Gastrocnemius medialis (tissue), 4 donors: Measurements from ENCODE around the gene TRIM47. TPM values are rescaled to one million over a fixed set of nuclear protein-coding genes. Genes with fewer than 3 reads are reported as not detected.
A peak's percentile ranks its signal among the peaks of the same experiment; 100 is the strongest.

ENCODE experiments used
- ATAC-seq, 2 donors: fragments of 150-250 bp; one replicate each; pipeline ENCODE4 v1.9.1; 2016
- DNase-seq, 2 donors: peaks; one replicate each; pipeline ENCODE4 v3.0.0-alpha.2; 2019
- H3K27ac ChIP-seq, 4 donors: fragments of 200-600 bp; sonication (generic); 1 replicate in 1 of 4; 2 replicates in 3 of 4; pipeline ENCODE4 v1.5.1; 2016 to 2018; ENCODE audit warnings: mild to moderate bottlenecking in 2 of 4, moderate library complexity in 1 of 4
- H3K27me3 ChIP-seq, 3 donors: fragments of 200-600 bp; sonication (generic) in 2 of 3; 1 replicate in 1 of 3; 2 replicates in 2 of 3; pipeline versions ENCODE4 v1.5.1 to v1.6.0; 2016 to 2019; ENCODE audit warnings: mild to moderate bottlenecking in 1 of 3, moderate library complexity in 1 of 3
- H3K36me3 ChIP-seq, 2 donors: fragments of 200-600 bp; sonication (generic) in 1 of 2; one replicate each; pipeline ENCODE4 v1.5.1; 2017 to 2018
- H3K4me1 ChIP-seq, 2 donors: fragments of 200-600 bp; sonication (generic) in 1 of 2; one replicate each; pipeline ENCODE4 v1.5.1; 2016 to 2017; ENCODE audit warnings: mild to moderate bottlenecking in 2 of 2
- H3K4me3 ChIP-seq, 4 donors: fragments of 200-600 bp; sonication (generic) in 3 of 4; 1 replicate in 1 of 4; 2 replicates in 3 of 4; pipeline ENCODE4 v1.5.1; 2016 to 2019; ENCODE audit warnings: mild to moderate bottlenecking in 2 of 4
- H3K9me3 ChIP-seq, 3 donors: fragments of 200-600 bp; sonication (generic) in 2 of 3; 1 replicate in 1 of 3; 2 replicates in 2 of 3; pipeline ENCODE4 v1.5.1; 2016 to 2019
- POLR2A ChIP-seq, 2 donors: fragments of 450-650 bp; IDR thresholded peaks; one replicate each; pipeline ENCODE4 v1.6.1; 2017; ENCODE audit warnings: antibody characterized with exemption in 2 of 2, mild to moderate bottlenecking in 2 of 2, moderate library complexity in 2 of 2
- in situ Hi-C, 4 donors: fragments of 200-750 bp; cut with MboI; loops; one replicate each; pipeline versions ENCODE4 v1.15.0 to v1.8.0; 2017; ENCODE audit warnings: low sequenced_read_pairs in 4 of 4
- intact Hi-C: fragments of 100-400 bp; cut with DNase I; formaldehyde crosslinking; loops from one replicate; pipeline ENCODE4 v1.15.1; 2023; ENCODE audit warnings: low total_unique reads
- total RNA-seq, 4 donors: library from RNA; depleted of rRNA; stranded (reverse); fragments of >200 nt; gene quantifications; one replicate each; pipeline versions ENCODE4 v1.1.0 to v1.2.3, GENCODE V29; 2016
- TF ChIP-seq, protein P1 (sequence below), 5 experiments: fragments of 450-650 bp in 3 of 5; fragments of 200-600 bp in 2 of 5; sonication (generic) in 2 of 5; IDR thresholded peaks in 4 of 5; conservative IDR thresholded peaks in 1 of 5; 1 replicate in 4 of 5; 2 replicates in 1 of 5; pipeline ENCODE4 v1.5.1; 2016 to 2019; ENCODE audit warnings: antibody characterized with exemption in 5 of 5, mild to moderate bottlenecking in 3 of 5, moderate library complexity in 3 of 5

The TRIM47 gene
- total RNA-seq, 4 donors from 2014 or later = 9.5 to 18.4 (median 15.5) TPM

DNA sequence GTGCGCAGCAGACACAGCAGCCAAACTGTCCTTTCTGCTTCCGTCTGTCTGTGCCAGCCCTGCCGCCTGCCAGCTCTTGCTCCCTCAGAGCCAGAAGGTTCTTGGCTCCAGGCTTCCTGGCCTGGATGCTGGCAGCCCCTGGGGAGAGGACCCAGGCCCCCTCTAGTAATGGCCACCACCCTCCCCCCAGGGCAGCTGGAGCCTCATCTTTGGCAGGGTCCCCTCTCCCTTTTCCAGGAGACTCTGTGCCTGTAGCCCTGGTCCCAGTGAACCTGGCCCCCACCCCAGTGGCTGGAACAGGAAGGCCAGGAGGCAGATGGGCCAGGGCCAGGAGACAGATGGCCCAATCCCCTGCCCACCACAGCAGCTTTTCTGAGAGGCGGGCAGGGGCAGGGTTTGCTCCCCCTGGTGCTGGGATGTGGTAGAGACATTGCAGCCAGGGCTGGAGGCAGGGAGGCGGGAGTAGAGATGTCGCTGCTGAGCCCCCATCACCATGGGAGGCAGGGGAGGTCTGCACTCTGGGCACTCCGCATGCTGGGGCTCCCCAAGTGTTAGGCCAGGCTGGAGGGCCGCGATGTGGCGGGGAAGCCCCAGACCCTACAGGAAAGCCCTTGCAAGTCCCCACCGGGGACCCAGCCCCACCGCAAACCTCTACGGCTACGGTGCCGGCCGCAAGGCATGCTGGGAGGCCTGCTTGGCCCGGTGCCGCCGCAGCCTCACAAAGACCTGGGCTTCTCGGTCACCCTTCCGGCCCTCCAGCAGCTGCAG, 50.9 kb downstream of the TRIM47 start:
- in situ Hi-C loops = no loop called here
- no peak for TF ChIP-seq POLR2A (IDR thresholded peaks at IDR 0.05)
- TF ChIP-seq, protein P1, sequence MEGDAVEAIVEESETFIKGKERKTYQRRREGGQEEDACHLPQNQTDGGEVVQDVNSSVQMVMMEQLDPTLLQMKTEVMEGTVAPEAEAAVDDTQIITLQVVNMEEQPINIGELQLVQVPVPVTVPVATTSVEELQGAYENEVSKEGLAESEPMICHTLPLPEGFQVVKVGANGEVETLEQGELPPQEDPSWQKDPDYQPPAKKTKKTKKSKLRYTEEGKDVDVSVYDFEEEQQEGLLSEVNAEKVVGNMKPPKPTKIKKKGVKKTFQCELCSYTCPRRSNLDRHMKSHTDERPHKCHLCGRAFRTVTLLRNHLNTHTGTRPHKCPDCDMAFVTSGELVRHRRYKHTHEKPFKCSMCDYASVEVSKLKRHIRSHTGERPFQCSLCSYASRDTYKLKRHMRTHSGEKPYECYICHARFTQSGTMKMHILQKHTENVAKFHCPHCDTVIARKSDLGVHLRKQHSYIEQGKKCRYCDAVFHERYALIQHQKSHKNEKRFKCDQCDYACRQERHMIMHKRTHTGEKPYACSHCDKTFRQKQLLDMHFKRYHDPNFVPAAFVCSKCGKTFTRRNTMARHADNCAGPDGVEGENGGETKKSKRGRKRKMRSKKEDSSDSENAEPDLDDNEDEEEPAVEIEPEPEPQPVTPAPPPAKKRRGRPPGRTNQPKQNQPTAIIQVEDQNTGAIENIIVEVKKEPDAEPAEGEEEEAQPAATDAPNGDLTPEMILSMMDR (IDR thresholded peaks at IDR 0.05 in 4 of 5, conservative IDR thresholded peaks at IDR 0.05 in 1 of 5) = peak; percentile 64 to 79 (median 76)
- intact Hi-C loops = loop anchor here (2.0 to 5.0 kb wide), 2 partner anchors 35 to 63 kb away; partner anchors contain the start of gene GALK1
- Histone ChIP-seq H3K36me3 (peaks cover 0 to 41% of the 10 kb centered on the region in 2 donors), H3K4me3 (peak overlapping the region; percentile 16 to 51 (median 44)), H3K27ac (peak overlapping the region; percentile 74 to 77 (median 76)), H3K4me1 (peaks cover 15 to 17% of the 10 kb centered on the region in 2 donors), H3K27me3 (no peaks in the 10 kb centered on the region), H3K9me3 (no peaks in the 10 kb centered on the region)
- peak in 1 of 2 donors; percentile 66 for DNase-seq
- peak; percentile 42 to 78 for ATAC-seq

DNA sequence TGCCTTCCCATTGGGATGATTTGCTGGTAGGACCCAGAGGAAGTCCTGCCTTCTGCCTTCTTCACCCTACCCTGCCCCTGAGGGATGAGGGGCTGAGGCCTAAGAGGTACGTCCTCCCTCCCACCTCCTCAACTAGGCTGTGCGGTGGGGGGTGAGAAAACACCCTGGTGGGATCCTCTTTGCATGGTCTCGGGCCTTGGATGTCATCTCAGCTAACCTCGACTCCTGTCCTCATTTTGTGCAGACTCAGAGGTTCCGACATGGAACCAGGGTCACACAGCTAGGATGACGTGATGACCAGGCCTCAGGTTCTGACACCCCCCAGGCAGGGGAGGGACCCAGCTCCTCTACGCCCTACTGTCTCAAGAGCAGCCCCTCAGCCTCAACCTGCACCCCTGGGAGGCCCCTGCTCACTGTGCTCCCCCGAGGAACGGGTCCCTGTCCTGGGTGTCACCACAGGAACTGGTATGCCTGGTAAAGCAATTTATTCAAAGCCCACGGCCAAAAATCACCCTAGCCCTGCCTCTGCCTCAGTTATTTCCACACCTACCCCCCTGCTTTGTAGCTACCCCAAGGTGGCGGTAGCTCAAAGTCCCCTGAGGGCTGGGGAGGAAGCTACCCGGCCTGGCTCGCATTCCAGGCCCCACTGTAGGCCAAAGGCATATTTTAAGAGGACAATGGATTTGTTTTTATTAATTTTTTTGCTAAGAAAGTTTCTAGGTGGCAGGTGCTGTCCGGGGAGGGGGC, 51.6 kb downstream of the TRIM47 start:
- ATAC-seq = peak in 1 of 2 donors; percentile 6
- in situ Hi-C loops = no loop called here

DNA sequence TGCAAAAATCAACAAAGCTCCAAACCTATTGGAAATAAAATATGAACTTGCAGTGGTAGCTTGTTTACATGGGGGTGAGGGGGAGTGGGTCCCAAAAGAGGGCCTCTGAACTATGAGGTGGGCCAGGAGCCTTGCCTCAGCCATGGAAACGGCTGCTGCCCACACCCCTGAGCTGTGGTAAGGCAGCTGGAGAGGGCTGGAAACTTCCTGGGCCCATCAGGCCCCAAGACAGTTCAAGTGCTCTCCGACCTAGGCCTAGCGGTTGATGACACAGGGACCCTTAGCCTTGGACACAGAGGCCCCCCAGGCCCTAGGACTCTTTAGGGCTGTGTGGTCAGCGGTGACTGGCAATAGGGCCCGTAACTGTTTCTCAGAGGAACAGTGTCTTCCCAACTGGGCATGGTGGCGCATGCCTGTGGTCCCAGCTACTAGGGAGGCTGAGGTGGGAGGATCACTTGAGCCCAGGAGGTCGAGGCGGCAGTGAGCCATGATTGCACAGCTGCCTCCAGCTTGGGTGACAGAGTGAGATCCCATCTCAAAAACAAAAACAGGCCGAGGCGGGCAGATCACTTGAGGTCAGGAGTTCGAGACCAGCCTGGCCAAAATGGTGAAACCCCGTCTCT, 52.5 kb downstream of the TRIM47 start:
- Histone ChIP-seq H3K27me3 (no peaks in the 10 kb centered on the region), H3K4me3 (no peak overlapping the region), H3K27ac (peak overlapping the region in 1 of 4 donors; percentile 30), H3K4me1 (peaks cover 15 to 17% of the 10 kb centered on the region in 2 donors), H3K9me3 (no peaks in the 10 kb centered on the region), H3K36me3 (peaks cover 0 to 47% of the 10 kb centered on the region in 2 donors)
- no peak for ATAC-seq
- intact Hi-C loops = loop anchor here (2.0 to 5.0 kb wide), 2 partner anchors 34 to 61 kb away; partner anchors contain the start of gene GALK1
- in situ Hi-C loops = no loop called here
- TF ChIP-seq, protein P1 (IDR thresholded peaks at IDR 0.05 in 4 of 5, conservative IDR thresholded peaks at IDR 0.05 in 1 of 5) = no peak
- TF ChIP-seq POLR2A (IDR thresholded peaks at IDR 0.05) = no peak
- no peak for DNase-seq

More for the DNA sequence above, 51.6 kb downstream of the TRIM47 start:
- H3K4me3 ChIP-seq = no peak overlapping the region
- peaks cover 15 to 17% of the 10 kb centered on the region in 2 donors for H3K4me1 ChIP-seq
- H3K27ac ChIP-seq = peak overlapping the region; percentile 74 to 77 (median 76)
- DNase-seq = no peak
- intact Hi-C loops = loop anchor here (2.0 to 5.0 kb wide), 2 partner anchors 34 to 62 kb away; partner anchors contain the start of gene GALK1
- H3K36me3 ChIP-seq = peaks cover 0 to 44% of the 10 kb centered on the region in 2 donors
- no peaks in the 10 kb centered on the region for H3K27me3 ChIP-seq
- no peak for TF ChIP-seq POLR2A (IDR thresholded peaks at IDR 0.05)
- TF ChIP-seq, protein P1 (IDR thresholded peaks at IDR 0.05 in 4 of 5, conservative IDR thresholded peaks at IDR 0.05 in 1 of 5) = no peak
- H3K9me3 ChIP-seq = no peaks in the 10 kb centered on the region

DNA sequence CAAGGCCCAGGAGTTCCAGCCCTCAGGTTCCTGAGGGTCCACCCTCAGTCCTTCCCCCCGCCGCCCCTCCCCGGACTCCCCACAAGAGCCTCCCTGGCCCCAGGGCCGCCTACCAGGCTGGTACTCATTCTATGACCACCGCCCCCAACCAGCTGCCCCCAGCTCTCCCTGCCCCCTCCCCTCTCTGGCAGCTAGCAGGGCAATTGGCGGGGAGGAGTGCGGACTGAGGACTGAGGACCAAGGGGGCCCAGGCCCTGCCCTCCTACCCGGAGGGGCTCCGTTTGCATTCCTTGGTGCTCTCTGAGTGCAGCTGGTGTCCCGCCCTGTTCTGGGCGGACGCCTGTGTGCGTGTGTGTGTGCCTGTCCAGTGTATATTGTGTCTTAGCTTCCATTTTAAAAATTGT, 53.2 kb downstream of the TRIM47 start:
- DNase-seq = no peak
- no peak for TF ChIP-seq POLR2A (IDR thresholded peaks at IDR 0.05)
- TF ChIP-seq, protein P1 (IDR thresholded peaks at IDR 0.05 in 4 of 5, conservative IDR thresholded peaks at IDR 0.05 in 1 of 5) = no peak
- in situ Hi-C loops = no loop called here
- intact Hi-C loops = loop anchor here (5.0 kb wide), 1 partner anchor 33 kb away; no protein-coding TSS in a partner anchor
- Histone ChIP-seq H3K4me3 (no peak overlapping the region), H3K9me3 (no peaks in the 10 kb centered on the region), H3K27ac (no peak overlapping the region), H3K27me3 (no peaks in the 10 kb centered on the region), H3K36me3 (peaks cover 0 to 47% of the 10 kb centered on the region in 2 donors), H3K4me1 (peaks cover 15 to 17% of the 10 kb centered on the region in 2 donors)
- ATAC-seq = no peak
